Caco-2 (cell line): Measurements from ENCODE around the gene TMEM156. TPM values are rescaled to one million over a fixed set of nuclear protein-coding genes. Genes with fewer than 3 reads are reported as not detected.
A peak's percentile ranks its signal among the peaks of the same experiment; 100 is the strongest.

Experiments used
- BruUV-seq: library from RNA; stranded (reverse); fragments of 400-500 nt; replicated peaks from 2 replicates; lab custom pipeline; 2021; lab: Mats Ljungman, UMichigan
- CTCF ChIA-PET: fragments of 300-600 bp; sonication (Branson Sonifier 250); formaldehyde crosslinking; loops from one replicate; lab custom pipeline; 2022; ENCODE audit warnings: antibody characterized with exemption; lab: Charles Lee
- POLR2A ChIA-PET: fragments of 300-600 bp; sonication (Branson Sonifier 250); formaldehyde crosslinking; loops from one replicate; lab custom pipeline; 2022; ENCODE audit warnings: antibody characterized with exemption; lab: Charles Lee
- DNase-seq, 2 experiments: peaks; one replicate each; pipeline versions ENCODE4 v3.0.0 to v3.0.0-alpha.2; 2020 to 2022
- H3K27me3 ChIP-seq: replicated peaks from 2 replicates; pipeline ENCODE4 v1.6.0; 2011; ENCODE audit warnings: low read length; ENCODE audit not compliant: control insufficient read depth, insufficient read depth
- H3K36me3 ChIP-seq: 2 replicates; pipeline ENCODE4 v1.5.1; 2011; ENCODE audit warnings: low read length; ENCODE audit not compliant: control insufficient read depth, insufficient read depth
- H3K4me1 ChIP-seq: fragments of 250-450 bp; sonication (Bioruptor Pico); 2 replicates; pipeline ENCODE4 v1.5.1; 2020; ENCODE audit warnings: mild to moderate bottlenecking
- H3K4me3 ChIP-seq: 2 replicates; pipeline ENCODE4 v1.5.1; 2011; ENCODE audit warnings: low read depth, mild to moderate bottlenecking, control low read depth, low read length
- H3K9me3 ChIP-seq: fragments of 250-450 bp; sonication (Bioruptor Pico); 2 replicates; pipeline ENCODE4 v1.5.1; 2020; ENCODE audit warnings: mild to moderate bottlenecking, moderate library complexity
- H3K27ac Mint-ChIP-seq: one replicate; pipeline ENCODE4 v1.8.0; 2022; ENCODE audit warnings: mixed read lengths; ENCODE audit not compliant: unreplicated experiment
- H3K27me3 Mint-ChIP-seq: one replicate; pipeline ENCODE4 v1.8.0; 2022; ENCODE audit warnings: mixed read lengths; ENCODE audit not compliant: insufficient read depth, unreplicated experiment
- H3K36me3 Mint-ChIP-seq: one replicate; pipeline ENCODE4 v1.8.0; 2022; ENCODE audit warnings: mild to moderate bottlenecking, mixed read lengths; ENCODE audit not compliant: insufficient read depth, unreplicated experiment
- H3K4me1 Mint-ChIP-seq: one replicate; pipeline ENCODE4 v1.8.0; 2022; ENCODE audit warnings: low read depth, mixed read lengths; ENCODE audit not compliant: unreplicated experiment
- H3K4me3 Mint-ChIP-seq: one replicate; pipeline ENCODE4 v1.8.0; 2022; ENCODE audit warnings: mild to moderate bottlenecking, moderate library complexity, mixed read lengths; ENCODE audit not compliant: unreplicated experiment
- H3K9me3 Mint-ChIP-seq: one replicate; pipeline ENCODE4 v1.8.0; 2022; ENCODE audit warnings: mixed read lengths; ENCODE audit not compliant: unreplicated experiment
- CTCF ChIP-seq, 2 experiments: fragments of 200-600 bp in 1 of 2; IDR thresholded peaks; 1 replicate in 1 of 2; 2 replicates in 1 of 2; pipeline versions ENCODE4 v1.5.1 to v1.8.0; 2011 to 2022; ENCODE audit warnings: antibody characterized with exemption in 1 of 2, control low read depth in 1 of 2, inconsistent platforms in 1 of 2, low read depth in 1 of 2, low read length in 1 of 2, mild to moderate bottlenecking in 1 of 2, moderate library complexity in 1 of 2; ENCODE audit not compliant: insufficient read depth in 1 of 2, severe bottlenecking in 1 of 2, unreplicated experiment in 1 of 2
- intact Hi-C: fragments of 100-400 bp; cut with micrococcal nuclease; formaldehyde crosslinking; loops from one replicate; pipeline ENCODE4 v1.10.0; 2022; ENCODE audit not compliant: unreplicated experiment
- total RNA-seq: library from RNA; stranded (reverse); gene quantifications from 2 replicates; pipeline ENCODE4 v1.2.3, GENCODE V29; 2022

The TMEM156 gene
- total RNA-seq, 1 experiment from 2014 or later: not detected

GRCh38 chr4:39039108-39039507 lies 6.9 kb upstream of the TMEM156 start:
- CTCF ChIA-PET: no interaction called here
- POLR2A ChIA-PET: no interaction called here
- no peaks in the 10 kb centered on the region for H3K27me3 Mint-ChIP-seq
- DNase-seq: no peak
- no peaks in the 10 kb centered on the region for H3K36me3 ChIP-seq
- H3K4me3 Mint-ChIP-seq: no peak overlapping the region
- BruUV-seq: no TSS peak
- no peaks in the 10 kb centered on the region for H3K9me3 ChIP-seq
- peaks cover 17% of the 10 kb centered on the region for H3K36me3 Mint-ChIP-seq
- peaks cover 37% of the 10 kb centered on the region for H3K4me1 Mint-ChIP-seq
- H3K4me3 ChIP-seq: no peak overlapping the region
- no peaks in the 10 kb centered on the region for H3K9me3 Mint-ChIP-seq
- no peaks in the 10 kb centered on the region for H3K27me3 ChIP-seq
- peaks cover 31% of the 10 kb centered on the region for H3K4me1 ChIP-seq
- peak overlapping the region; percentile 1 for H3K27ac Mint-ChIP-seq
- TF ChIP-seq CTCF (IDR thresholded peaks at IDR 0.05; ENCODE audit: insufficient read depth in 1 of 2, low read depth in 1 of 2, low read length in 1 of 2, severe bottlenecking in 1 of 2, unreplicated experiment in 1 of 2): no peak
- intact Hi-C loops: no loop called here

GRCh38 chr4:39037941-39038340 lies 5.7 kb upstream of the TMEM156 start:
- H3K27me3 Mint-ChIP-seq: no peaks in the 10 kb centered on the region
- Histone ChIP-seq H3K4me1 (peaks cover 31% of the 10 kb centered on the region), H3K27me3 (no peaks in the 10 kb centered on the region), H3K4me3 (no peak overlapping the region), H3K9me3 (no peaks in the 10 kb centered on the region), H3K36me3 (no peaks in the 10 kb centered on the region)
- H3K27ac Mint-ChIP-seq: no peak overlapping the region
- ChIA-PET POLR2A (no interaction called here), CTCF (no interaction called here)
- no peak overlapping the region for H3K4me3 Mint-ChIP-seq
- intact Hi-C loops: no loop called here
- no peak for TF ChIP-seq CTCF (IDR thresholded peaks at IDR 0.05; ENCODE audit: insufficient read depth in 1 of 2, low read depth in 1 of 2, low read length in 1 of 2, severe bottlenecking in 1 of 2, unreplicated experiment in 1 of 2)
- H3K9me3 Mint-ChIP-seq: no peaks in the 10 kb centered on the region
- DNase-seq: no peak
- no TSS peak for BruUV-seq
- H3K4me1 Mint-ChIP-seq: peaks cover 26% of the 10 kb centered on the region
- peaks cover 5% of the 10 kb centered on the region for H3K36me3 Mint-ChIP-seq

GRCh38 chr4:39037491-39037825 lies 5.2 kb upstream of the TMEM156 start:
- ChIA-PET CTCF (no interaction called here), POLR2A (no interaction called here)
- no peak overlapping the region for H3K4me3 ChIP-seq
- no TSS peak for BruUV-seq
- H3K36me3 ChIP-seq: no peaks in the 10 kb centered on the region
- intact Hi-C loops: no loop called here
- Mint-ChIP-seq H3K9me3 (no peaks in the 10 kb centered on the region), H3K27me3 (no peaks in the 10 kb centered on the region), H3K4me3 (no peak overlapping the region), H3K27ac (no peak overlapping the region), H3K36me3 (peaks cover 3% of the 10 kb centered on the region), H3K4me1 (peaks cover 22% of the 10 kb centered on the region)
- H3K9me3 ChIP-seq: no peaks in the 10 kb centered on the region
- no peak for TF ChIP-seq CTCF (IDR thresholded peaks at IDR 0.05; ENCODE audit: insufficient read depth in 1 of 2, low read depth in 1 of 2, low read length in 1 of 2, severe bottlenecking in 1 of 2, unreplicated experiment in 1 of 2)
- H3K27me3 ChIP-seq: no peaks in the 10 kb centered on the region
- DNase-seq: no peak
- peaks cover 26% of the 10 kb centered on the region for H3K4me1 ChIP-seq
